ENCODE data around the gene CMTM2. TPM values are rescaled to one million over a fixed set of nuclear protein-coding genes. Genes with fewer than 3 reads are reported as not detected.
A peak's percentile ranks its signal among the peaks of the same experiment; 100 is the strongest.
"Not testable (repeated sequence)": the region's sequence is repeated elsewhere in the genome, so short reads cannot be mapped to it uniquely, and the experiment has no call there.

The CMTM2 gene
- total and polyA plus RNA-seq, 10 donors: 0.70 to 54.6 (median 8.8) TPM

- 81 to 93% (median 88%) methylated on average over 5 of the region's 5 CpGs for WGBS, 5 donors
- Histone ChIP-seq H3K4me1 (no peaks in the 10 kb centered on the region), H3K27me3 (replicated peaks in 1 of 7) (no peaks in the 10 kb centered on the region), H3K9me3 (no peaks in the 10 kb centered on the region), H3K27ac (no peak overlapping the region), H3K4me3 (no peak overlapping the region), H3K36me3 (no peaks in the 10 kb centered on the region)
- TF ChIP-seq POLR2AphosphoS5 (IDR thresholded peaks at IDR 0.05) (no peak), POLR2A (IDR thresholded peaks at IDR 0.05) (no peak)
- TF ChIP-seq, protein P1, sequence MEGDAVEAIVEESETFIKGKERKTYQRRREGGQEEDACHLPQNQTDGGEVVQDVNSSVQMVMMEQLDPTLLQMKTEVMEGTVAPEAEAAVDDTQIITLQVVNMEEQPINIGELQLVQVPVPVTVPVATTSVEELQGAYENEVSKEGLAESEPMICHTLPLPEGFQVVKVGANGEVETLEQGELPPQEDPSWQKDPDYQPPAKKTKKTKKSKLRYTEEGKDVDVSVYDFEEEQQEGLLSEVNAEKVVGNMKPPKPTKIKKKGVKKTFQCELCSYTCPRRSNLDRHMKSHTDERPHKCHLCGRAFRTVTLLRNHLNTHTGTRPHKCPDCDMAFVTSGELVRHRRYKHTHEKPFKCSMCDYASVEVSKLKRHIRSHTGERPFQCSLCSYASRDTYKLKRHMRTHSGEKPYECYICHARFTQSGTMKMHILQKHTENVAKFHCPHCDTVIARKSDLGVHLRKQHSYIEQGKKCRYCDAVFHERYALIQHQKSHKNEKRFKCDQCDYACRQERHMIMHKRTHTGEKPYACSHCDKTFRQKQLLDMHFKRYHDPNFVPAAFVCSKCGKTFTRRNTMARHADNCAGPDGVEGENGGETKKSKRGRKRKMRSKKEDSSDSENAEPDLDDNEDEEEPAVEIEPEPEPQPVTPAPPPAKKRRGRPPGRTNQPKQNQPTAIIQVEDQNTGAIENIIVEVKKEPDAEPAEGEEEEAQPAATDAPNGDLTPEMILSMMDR (IDR thresholded peaks at IDR 0.05 in 8 of 11, conservative IDR thresholded peaks at IDR 0.05 in 3 of 11): no peak
- DNase-seq: no peak
- intact Hi-C loops (cut with DNase I; ENCODE audit: low total_unique reads): no loop called here
These were observed 50.6 kb downstream of the CMTM2 start for GRCh38 chr16:66629856-66630255.

- intact Hi-C loops (cut with DNase I; ENCODE audit: low total_unique reads); H3K4me1 ChIP-seq; H3K36me3 ChIP-seq; H3K4me3 ChIP-seq; H3K27me3 ChIP-seq (replicated peaks in 1 of 7); H3K9me3 ChIP-seq; H3K27ac ChIP-seq: not testable (repeated sequence)
- peak; percentile 39 for DNase-seq
- WGBS, 5 donors: 91 to 98% (median 95%) methylated on average over 13 to 34 of the region's 49 CpGs; no CpG with 5 or more reads in 1 of the 5 donors
These were observed 51.4 kb downstream of the CMTM2 start for GRCh38 chr16:66630561-66631260.

GRCh38 chr16:66631558-66631957 is 52.3 kb downstream of the CMTM2 start:
- intact Hi-C loops (cut with DNase I; ENCODE audit: low total_unique reads); H3K4me3 ChIP-seq; H3K9me3 ChIP-seq; H3K4me1 ChIP-seq; DNase-seq; H3K27ac ChIP-seq; H3K27me3 ChIP-seq (replicated peaks in 1 of 7): not testable (repeated sequence)
- WGBS, 5 donors: 87 to 94% (median 94%) methylated on average over 3 to 4 of the region's 4 CpGs
- H3K36me3 ChIP-seq: peaks cover 0 to 11% (median 0%) of the 10 kb centered on the region in 6 donors

GRCh38 chr16:66634527-66635196 is 55.4 kb downstream of the CMTM2 start:
- intact Hi-C loops (cut with DNase I; ENCODE audit: low total_unique reads): no loop called here
- H3K4me1 ChIP-seq: no peaks in the 10 kb centered on the region
- TF ChIP-seq, protein P1 (IDR thresholded peaks at IDR 0.05 in 8 of 11, conservative IDR thresholded peaks at IDR 0.05 in 3 of 11): no peak
- TF ChIP-seq POLR2AphosphoS5 (IDR thresholded peaks at IDR 0.05) (no peak), POLR2A (IDR thresholded peaks at IDR 0.05) (no peak)
- H3K4me3 ChIP-seq: no peak overlapping the region
- H3K36me3 ChIP-seq: peaks cover 0 to 11% (median 0%) of the 10 kb centered on the region in 6 donors
- H3K27me3 ChIP-seq (replicated peaks in 1 of 7): no peaks in the 10 kb centered on the region
- 79 to 93% (median 89%) methylated on average over 4 of the region's 4 CpGs for WGBS, 5 donors
- H3K27ac ChIP-seq: no peak overlapping the region
- no peak for DNase-seq
- no peaks in the 10 kb centered on the region for H3K9me3 ChIP-seq

- no peak for TF ChIP-seq POLR2A (IDR thresholded peaks at IDR 0.05)
- no peak for TF ChIP-seq POLR2AphosphoS5 (IDR thresholded peaks at IDR 0.05)
- TF ChIP-seq, protein P1 (IDR thresholded peaks at IDR 0.05 in 8 of 11, conservative IDR thresholded peaks at IDR 0.05 in 3 of 11): no peak
- WGBS, 5 donors: 83 to 96% (median 91%) methylated on average over 5 to 6 of the region's 6 CpGs
- H3K4me3 ChIP-seq: no peak overlapping the region
- no peak overlapping the region for H3K27ac ChIP-seq
- H3K9me3 ChIP-seq: no peaks in the 10 kb centered on the region
- no peaks in the 10 kb centered on the region for H3K4me1 ChIP-seq
- no peak for DNase-seq
- intact Hi-C loops (cut with DNase I; ENCODE audit: low total_unique reads): no loop called here
- H3K36me3 ChIP-seq: peaks cover 0 to 11% (median 0%) of the 10 kb centered on the region in 6 donors
- H3K27me3 ChIP-seq (replicated peaks in 1 of 7): no peaks in the 10 kb centered on the region
These were observed 56.1 kb downstream of the CMTM2 start for GRCh38 chr16:66635406-66635805.
